H1 (cell line): ENCODE measurements around the gene CNPY4. TPM values are rescaled to one million over a fixed set of nuclear protein-coding genes. Genes with fewer than 3 reads are reported as not detected.

Experiments used
- CTCF ChIA-PET: fragments of 300-600 bp; sonication (Branson Sonifier 250); formaldehyde crosslinking; loops from one replicate; lab custom pipeline; 2021; ENCODE audit not compliant: partially characterized antibody; lab: Charles Lee
- POLR2A ChIA-PET: fragments of 300-600 bp; sonication (Branson Sonifier 250); formaldehyde crosslinking; loops from one replicate; lab custom pipeline; 2021; ENCODE audit warnings: inconsistent platforms; ENCODE audit not compliant: partially characterized antibody; lab: Charles Lee
- DNase-seq, 2 experiments: peaks; one replicate each; pipeline versions ENCODE4 v3.0.0 to v3.0.0-alpha.2; 2010 to 2022; ENCODE audit warnings: low spot score in 2 of 2, low read depth in 1 of 2, mixed read lengths in 1 of 2
- FAIRE-seq: peaks from 2 replicates; lab custom pipeline; 2011; peaks lifted over from hg19 to GRCh38; lab: Jason Lieb, UNC
- H2AFZ ChIP-seq: 2 replicates; pipeline ENCODE4 v1.8.1; 2012; ENCODE audit warnings: low read length, inconsistent platforms
- H2AK5ac ChIP-seq: 2 replicates; pipeline ENCODE4 v1.6.1; 2013; ENCODE audit warnings: low read depth, low read length
- H2BK120ac ChIP-seq: replicated peaks from 2 replicates; pipeline ENCODE3; 2013; ENCODE audit warnings: low read depth, low read length, inconsistent platforms
- H2BK12ac ChIP-seq: 2 replicates; pipeline ENCODE4 v1.6.1; 2013; ENCODE audit warnings: low read depth, low read length
- H2BK15ac ChIP-seq: 2 replicates; pipeline ENCODE4 v1.6.1; 2013; ENCODE audit warnings: low read length
- H2BK20ac ChIP-seq: 2 replicates; pipeline ENCODE4 v1.6.1; 2013; ENCODE audit warnings: low read length
- H2BK5ac ChIP-seq: 2 replicates; pipeline ENCODE4 v1.6.1; 2013; ENCODE audit warnings: low read depth, low read length
- H3K14ac ChIP-seq: 2 replicates; pipeline ENCODE4 v1.6.1; 2013; ENCODE audit warnings: inconsistent platforms; ENCODE audit not compliant: insufficient read length
- H3K18ac ChIP-seq: 2 replicates; pipeline ENCODE4 v1.6.1; 2013; ENCODE audit warnings: low read length; ENCODE audit errors: extremely low read depth
- H3K23ac ChIP-seq: 2 replicates; pipeline ENCODE4 v1.6.1; 2013; ENCODE audit warnings: inconsistent platforms; ENCODE audit not compliant: insufficient read length
- H3K23me2 ChIP-seq: 2 replicates; pipeline ENCODE4 v1.6.1; 2013; ENCODE audit warnings: low read depth, low read length
- H3K27ac ChIP-seq: 2 replicates; pipeline ENCODE4 v1.6.1; 2011; ENCODE audit warnings: low read depth, low read length, inconsistent platforms
- H3K27me3 ChIP-seq, 4 experiments: replicated peaks in 1 of 4; 1 replicate in 1 of 4; 2 replicates in 3 of 4; pipeline versions ENCODE4 v1.6.1 to v1.8.1; 2011 to 2013; ENCODE audit warnings: low read length in 3 of 4, mild to moderate bottlenecking in 3 of 4, inconsistent platforms in 2 of 4, mixed read lengths in 2 of 4, moderate library complexity in 1 of 4; ENCODE audit not compliant: control insufficient read depth in 3 of 4, insufficient read depth in 3 of 4; ENCODE audit errors: extremely low read depth in 1 of 4
- H3K36me3 ChIP-seq, 4 experiments: 2 replicates each; pipeline versions ENCODE4 v1.6.1 to v1.8.1; 2011 to 2013; ENCODE audit warnings: mild to moderate bottlenecking in 4 of 4, low read length in 3 of 4, moderate library complexity in 2 of 4, control low read depth in 1 of 4, inconsistent platforms in 1 of 4; ENCODE audit not compliant: insufficient read depth in 4 of 4, control insufficient read depth in 2 of 4
- H3K4ac ChIP-seq: replicated peaks from 2 replicates; pipeline ENCODE3; 2013; ENCODE audit warnings: low read length, low read depth, mixed read lengths, inconsistent platforms; ENCODE audit not compliant: insufficient read length
- H3K4me1 ChIP-seq, 4 experiments: replicated peaks in 1 of 4; 1 replicate in 1 of 4; 2 replicates in 3 of 4; pipeline versions ENCODE4 v1.6.1 to v1.8.1; 2011 to 2013; ENCODE audit warnings: low read length in 3 of 4, inconsistent platforms in 2 of 4, mixed read lengths in 1 of 4; ENCODE audit not compliant: insufficient read depth in 4 of 4, control insufficient read depth in 3 of 4
- H3K4me2 ChIP-seq, 2 experiments: 2 replicates each; pipeline versions ENCODE4 v1.6.1 to v1.8.1; 2011 to 2013; ENCODE audit warnings: low read depth in 2 of 2, low read length in 2 of 2, control low read depth in 1 of 2, inconsistent platforms in 1 of 2, mild to moderate bottlenecking in 1 of 2; ENCODE audit not compliant: insufficient read depth in 1 of 2
- H3K4me3 ChIP-seq, 4 experiments: fragments of 200-600, 300-600 bp in 1 of 4; sonication (generic), shearing (Covaris generic), sonication (Bioruptor Twin) in 1 of 4; 2 replicates each; pipeline versions ENCODE4 v1.5.1 to v1.8.1; 2011 to 2016; ENCODE audit warnings: low read length in 4 of 4, low read depth in 3 of 4, control low read depth in 2 of 4, inconsistent platforms in 2 of 4, mild to moderate bottlenecking in 2 of 4, mixed read lengths in 1 of 4, moderate library complexity in 1 of 4; ENCODE audit not compliant: insufficient read depth in 2 of 4; ENCODE audit errors: extremely low read depth in 1 of 4
- H3K56ac ChIP-seq: replicated peaks from 2 replicates; pipeline ENCODE3; 2013; ENCODE audit warnings: low read depth, mild to moderate bottlenecking, mixed read lengths, low read length, inconsistent platforms; ENCODE audit not compliant: insufficient read length
- H3K79me1 ChIP-seq: 2 replicates; pipeline ENCODE4 v1.6.1; 2013; ENCODE audit warnings: low read depth, low read length, control low read depth
- H3K79me2 ChIP-seq, 2 experiments: 2 replicates each; pipeline versions ENCODE4 v1.6.1 to v1.8.1; 2012 to 2013; ENCODE audit warnings: low read length in 2 of 2, mild to moderate bottlenecking in 2 of 2, inconsistent platforms in 1 of 2; ENCODE audit not compliant: insufficient read depth in 2 of 2, control insufficient read depth in 1 of 2
- H3K9ac ChIP-seq, 4 experiments: replicated peaks in 1 of 4; 1 replicate in 1 of 4; 2 replicates in 3 of 4; pipeline versions ENCODE4 v1.6.1 to v1.8.1; 2011 to 2013; ENCODE audit warnings: low read depth in 3 of 4, low read length in 3 of 4, control low read depth in 2 of 4, mild to moderate bottlenecking in 2 of 4, moderate library complexity in 2 of 4, inconsistent platforms in 1 of 4; ENCODE audit errors: extremely low read depth in 1 of 4
- H3K9me3 ChIP-seq, 2 experiments: 2 replicates each; pipeline versions ENCODE4 v1.6.1 to v1.8.1; 2012 to 2013; ENCODE audit warnings: mild to moderate bottlenecking in 2 of 2, moderate library complexity in 2 of 2, control low read depth in 1 of 2, inconsistent platforms in 1 of 2, low read depth in 1 of 2, low read length in 1 of 2, mixed read lengths in 1 of 2; ENCODE audit not compliant: insufficient read depth in 2 of 2
- H4K20me1 ChIP-seq, 2 experiments: replicated peaks in 1 of 2; 2 replicates each; pipeline versions ENCODE3 to v1.8.1; 2011 to 2013; ENCODE audit warnings: inconsistent platforms in 2 of 2, low read length in 2 of 2, mild to moderate bottlenecking in 1 of 2; ENCODE audit not compliant: insufficient read depth in 2 of 2, control insufficient read depth in 1 of 2
- H4K5ac ChIP-seq: 2 replicates; pipeline ENCODE4 v1.6.1; 2013; ENCODE audit warnings: low read length, low read depth, mixed read lengths, inconsistent platforms; ENCODE audit not compliant: insufficient read length
- H4K8ac ChIP-seq: 2 replicates; pipeline ENCODE4 v1.8.0; 2013; ENCODE audit warnings: mild to moderate bottlenecking, moderate library complexity, low read length, inconsistent platforms; ENCODE audit not compliant: insufficient read depth; ENCODE audit errors: extremely low read depth
- H4K91ac ChIP-seq: replicated peaks from 2 replicates; pipeline ENCODE3; 2013; ENCODE audit warnings: low read length, mixed read lengths, inconsistent platforms; ENCODE audit not compliant: insufficient read length
- FOSL1 ChIP-seq: IDR thresholded peaks from 2 replicates; pipeline ENCODE4 v1.6.1; 2011; ENCODE audit warnings: mild to moderate bottlenecking, low read depth, low read length, moderate library complexity; ENCODE audit not compliant: insufficient read depth
- WGBS, 2 experiments: shearing (Covaris generic) in 1 of 2; methylation state at CpG; one replicate each; pipeline versions ENCODE4 v1.1.6 to v1.1.7; 2013 to 2015; ENCODE audit warnings: low lambda C conversion rate in 2 of 2, mixed read lengths in 2 of 2, inconsistent platforms in 1 of 2, low coverage in 1 of 2, missing lambda C conversion rate in 1 of 2; ENCODE audit not compliant: insufficient replicate concordance in 2 of 2, insufficient coverage in 1 of 2, insufficient read length in 1 of 2; ENCODE audit errors: extremely low coverage in 1 of 2, missing lambda C conversion rate in 1 of 2; 5-methylcytosine and 5-hydroxymethylcytosine counted together
- polyA plus RNA-seq, 7 experiments: library from polyadenylated mRNA; depleted of rRNA in 3 of 7; stranded (reverse) in 5 of 7; unstranded in 2 of 7; fragments of >200 nt in 5 of 7; fragments of 200-250 nt in 2 of 7; gene quantifications; 1 replicate in 5 of 7; 2 replicates in 1 of 7; 4 replicates in 1 of 7; pipeline versions ENCODE4 v1.2.1 to v1.2.3, GENCODE V29; 2011 to 2013; ENCODE audit warnings: missing spikeins in 2 of 7, mixed read lengths in 2 of 7
- total RNA-seq: library from RNA; stranded (reverse); fragmentation: NEBNext Ultra II Directional; extraction: Animal tissue kit (Norgen Biotek cat#: 25700); gene quantifications from 2 replicates; pipeline ENCODE4 v1.2.1, GENCODE V29; 2021

Gene CNPY4
- total and polyA plus RNA-seq, 2 of the 8 experiments (the other 6 are each of a cell fraction or from before 2014, with no cell fraction given): 10.2 to 15.3 TPM

DNA sequence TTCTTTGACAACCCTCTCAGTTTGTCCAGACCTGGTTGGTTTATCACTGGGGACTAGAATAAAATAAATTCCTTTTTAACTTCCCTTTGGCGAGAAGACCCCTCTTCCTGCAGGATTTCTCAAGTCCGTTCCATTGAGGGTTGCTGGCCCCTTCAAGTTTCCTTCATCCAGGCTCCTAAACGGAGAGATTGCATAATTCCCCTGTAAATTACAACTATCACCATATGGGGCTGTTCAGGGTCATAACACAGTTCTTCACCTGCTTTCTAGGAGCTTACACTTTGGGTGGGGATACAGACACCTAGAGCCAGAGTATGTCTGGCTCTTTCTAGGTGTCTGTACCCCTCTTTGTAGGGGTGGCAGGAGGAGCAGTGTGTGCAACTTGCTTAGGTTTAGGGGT, 33.9 kb upstream of the CNPY4 start:
- FAIRE-seq: no peak
- H3K27ac ChIP-seq: no peak overlapping the region
- H3K23me2 ChIP-seq: peaks cover 10% of the 10 kb centered on the region; the same call in 1 of the 2 replicates
- no peak overlapping the region for H2BK15ac ChIP-seq
- no peak overlapping the region for H3K9ac ChIP-seq
- no peak overlapping the region for H2BK12ac ChIP-seq
- no peak overlapping the region for H3K18ac ChIP-seq
- H3K56ac ChIP-seq: no peak overlapping the region
- WGBS, 2 experiments: 92% methylated on average over 3 of the region's 3 CpGs; no CpG with 5 or more reads in 1 of the 2 experiments
- H4K91ac ChIP-seq: no peak overlapping the region
- H2BK120ac ChIP-seq: no peak overlapping the region
- no peak overlapping the region for H3K23ac ChIP-seq
- H3K36me3 ChIP-seq: peaks cover 0 to 3% (median 1%) of the 10 kb centered on the region in 4 experiments; a peak in 4 of 8 replicates
- no peak overlapping the region for H3K4me2 ChIP-seq
- no peak overlapping the region for H2AFZ ChIP-seq
- no peaks in the 10 kb centered on the region for H3K27me3 ChIP-seq
- no peak overlapping the region for H2BK20ac ChIP-seq
- no peak overlapping the region for H2BK5ac ChIP-seq
- no peaks in the 10 kb centered on the region for H3K9me3 ChIP-seq
- no peaks in the 10 kb centered on the region for H4K20me1 ChIP-seq
- H4K5ac ChIP-seq: no peak overlapping the region
- peaks cover 9 to 17% of the 10 kb centered on the region in 2 experiments for H3K79me2 ChIP-seq
- no peak for DNase-seq
- no peaks in the 10 kb centered on the region; the same call in 1 of the 2 replicates for H3K79me1 ChIP-seq
- no peak overlapping the region for H3K4ac ChIP-seq
- H3K14ac ChIP-seq: no peak overlapping the region
- H3K4me1 ChIP-seq: peaks cover 0 to 9% (median 2%) of the 10 kb centered on the region in 4 experiments; a peak in 2 of 7 replicates
- ChIA-PET POLR2A (interaction anchor here (0.6 to 19.5 kb wide), 4 partner anchors 8 to 26 kb away, joined by 3 to 722 read pairs (median 83); partner anchors contain the start of genes AP4M1 and MCM7), CTCF (interaction anchor here (1.0 to 2.1 kb wide), 2 partner anchors 16 to 35 kb away, joined by 3 to 5 read pairs; partner anchors contain the start of genes AP4M1 and MCM7)
- H2AK5ac ChIP-seq: no peak overlapping the region
- H4K8ac ChIP-seq: no peak overlapping the region
- no peak overlapping the region for H3K4me3 ChIP-seq
- no peak for TF ChIP-seq FOSL1
